Stomach (tissue), 9 donors: ENCODE measurements around the gene NAV3. TPM values are rescaled to one million over a fixed set of nuclear protein-coding genes. Genes with fewer than 3 reads are reported as not detected.

Source experiments
- DNase-seq, 2 donors: peaks; one replicate each; pipeline versions ENCODE4 v3.0.0 to v3.0.0-alpha.2; 2013 to 2019
- H3K27ac ChIP-seq, 5 donors: fragments of 200-600 bp in 4 of 5; sonication (generic) in 4 of 5; one replicate each; pipeline ENCODE4 v1.5.1; 2013 to 2019; ENCODE audit warnings: mild to moderate bottlenecking in 1 of 5, moderate library complexity in 1 of 5
- H3K27me3 ChIP-seq, 3 donors: fragments of 200-600 bp; sonication (generic); one replicate each; pipeline ENCODE4 v1.5.1; 2017 to 2019; ENCODE audit warnings: mixed run types in 1 of 3
- H3K36me3 ChIP-seq, 4 donors: fragments of 200-600 bp; sonication (generic); 1 replicate in 3 of 4; 2 replicates in 1 of 4; pipeline ENCODE4 v1.5.1; 2016 to 2019
- H3K4me1 ChIP-seq, 4 donors: fragments of 200-600 bp; sonication (generic); one replicate each; pipeline ENCODE4 v1.5.1; 2016 to 2019
- H3K4me3 ChIP-seq, 4 donors: fragments of 200-600 bp; sonication (generic) in 3 of 4; one replicate each; pipeline ENCODE4 v1.5.1; 2016 to 2019; ENCODE audit warnings: mild to moderate bottlenecking in 1 of 4
- H3K9me3 ChIP-seq, 4 donors: fragments of 200-600 bp; sonication (generic); one replicate each; pipeline ENCODE4 v1.5.1; 2016 to 2019
- EP300 ChIP-seq: sonication (generic); formaldehyde crosslinking; IDR thresholded peaks from one replicate; pipeline ENCODE4 v1.6.1; 2017; ENCODE audit warnings: antibody characterized with exemption
- POLR2A ChIP-seq, 4 donors: fragments of 450-650 bp; IDR thresholded peaks; one replicate each; pipeline ENCODE4 v1.6.1; 2016; ENCODE audit warnings: antibody characterized with exemption in 4 of 4, control low read depth in 2 of 4, mild to moderate bottlenecking in 1 of 4, moderate library complexity in 1 of 4
- POLR2AphosphoS5 ChIP-seq, 3 donors: sonication (generic); formaldehyde crosslinking; IDR thresholded peaks; one replicate each; pipeline ENCODE4 v1.6.1; 2016; ENCODE audit warnings: antibody characterized with exemption in 3 of 3
- WGBS, 5 donors: extraction: QIAGEN DNeasy Blood & Tissue Kit in 3 of 5; methylation state at CpG; one replicate each; pipeline versions ENCODE4 v1.1.5 to v1.1.7; 2013 to 2018; 5-methylcytosine and 5-hydroxymethylcytosine counted together
- intact Hi-C: fragments of 100-400 bp; cut with DNase I; formaldehyde crosslinking; loops from one replicate; pipeline ENCODE4 v1.15.1; 2023; ENCODE audit warnings: low total_unique reads
- polyA plus RNA-seq, 3 donors: library from polyadenylated mRNA; stranded (reverse); fragments of 200-250 nt; gene quantifications; one replicate each; pipeline ENCODE4 v1.2.3, GENCODE V29; 2013
- total RNA-seq, 5 donors: library from RNA; depleted of rRNA; stranded (reverse); fragments of >200 nt; gene quantifications; one replicate each; pipeline versions ENCODE4 v1.1.0 to v1.2.3, GENCODE V29; 2014 to 2016
- TF ChIP-seq, protein P1 (sequence below), 7 experiments: fragments of 450-650 bp in 4 of 7; fragments of 200-600 bp in 3 of 7; sonication (generic) in 3 of 7; IDR thresholded peaks; one replicate each; pipeline ENCODE4 v1.5.1; 2016 to 2019; ENCODE audit warnings: antibody characterized with exemption in 7 of 7, control low read depth in 2 of 7, mild to moderate bottlenecking in 1 of 7
- donor health status: healthy with polysubstance abuse.
- donor health status: Bipolar disorder and iron deficiency.
- donor health status: healthy.

The NAV3 gene
- total and polyA plus RNA-seq, 8 donors: 0.15 to 18.9 (median 2.2) TPM

DNA sequence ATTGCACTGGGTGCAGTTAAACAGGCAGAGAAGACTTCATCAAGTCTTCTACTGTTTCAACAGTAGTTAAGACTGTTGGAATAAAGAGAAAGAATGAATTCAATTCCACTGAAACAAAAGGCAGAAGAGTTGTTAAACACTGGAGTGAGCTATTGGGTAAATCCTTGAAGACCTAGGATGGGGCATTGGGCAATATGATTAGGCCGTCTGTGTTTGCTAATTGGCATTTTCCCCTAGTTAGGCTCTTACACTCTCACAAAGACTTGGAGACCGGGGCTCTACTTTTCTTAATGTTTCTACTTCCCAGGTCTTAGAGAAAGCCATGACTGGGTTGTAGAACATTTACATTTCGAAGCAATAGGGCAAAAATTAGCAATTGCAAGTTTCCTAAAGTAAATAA lies 402.1 kb downstream of the NAV3 start:
- no peaks in the 10 kb centered on the region for H3K4me1 ChIP-seq
- peaks cover 0 to 2% (median 0%) of the 10 kb centered on the region in 4 donors for H3K9me3 ChIP-seq
- TF ChIP-seq, protein P1, sequence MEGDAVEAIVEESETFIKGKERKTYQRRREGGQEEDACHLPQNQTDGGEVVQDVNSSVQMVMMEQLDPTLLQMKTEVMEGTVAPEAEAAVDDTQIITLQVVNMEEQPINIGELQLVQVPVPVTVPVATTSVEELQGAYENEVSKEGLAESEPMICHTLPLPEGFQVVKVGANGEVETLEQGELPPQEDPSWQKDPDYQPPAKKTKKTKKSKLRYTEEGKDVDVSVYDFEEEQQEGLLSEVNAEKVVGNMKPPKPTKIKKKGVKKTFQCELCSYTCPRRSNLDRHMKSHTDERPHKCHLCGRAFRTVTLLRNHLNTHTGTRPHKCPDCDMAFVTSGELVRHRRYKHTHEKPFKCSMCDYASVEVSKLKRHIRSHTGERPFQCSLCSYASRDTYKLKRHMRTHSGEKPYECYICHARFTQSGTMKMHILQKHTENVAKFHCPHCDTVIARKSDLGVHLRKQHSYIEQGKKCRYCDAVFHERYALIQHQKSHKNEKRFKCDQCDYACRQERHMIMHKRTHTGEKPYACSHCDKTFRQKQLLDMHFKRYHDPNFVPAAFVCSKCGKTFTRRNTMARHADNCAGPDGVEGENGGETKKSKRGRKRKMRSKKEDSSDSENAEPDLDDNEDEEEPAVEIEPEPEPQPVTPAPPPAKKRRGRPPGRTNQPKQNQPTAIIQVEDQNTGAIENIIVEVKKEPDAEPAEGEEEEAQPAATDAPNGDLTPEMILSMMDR (IDR thresholded peaks at IDR 0.05): no peak
- TF ChIP-seq EP300: no peak
- no peak for TF ChIP-seq POLR2AphosphoS5 (IDR thresholded peaks at IDR 0.05)
- TF ChIP-seq POLR2A (IDR thresholded peaks at IDR 0.05): no peak
- intact Hi-C loops: no loop called here
- no peak overlapping the region for H3K27ac ChIP-seq
- no peaks in the 10 kb centered on the region for H3K27me3 ChIP-seq
- no peak for DNase-seq
- H3K4me3 ChIP-seq: no peak overlapping the region
- H3K36me3 ChIP-seq: no peaks in the 10 kb centered on the region
- 64 to 72% (median 70%) methylated on average over 3 of the region's 3 CpGs for WGBS, 5 donors

GRCh38 chr12:78236264-78236663 lies 405.6 kb downstream of the NAV3 start:
- H3K27me3 ChIP-seq: no peaks in the 10 kb centered on the region
- WGBS, 5 donors: 41 to 68% (median 54%) methylated on average over 1 of the region's 1 CpG
- H3K4me1 ChIP-seq: no peaks in the 10 kb centered on the region
- intact Hi-C loops: no loop called here
- no peaks in the 10 kb centered on the region for H3K36me3 ChIP-seq
- TF ChIP-seq POLR2A (IDR thresholded peaks at IDR 0.05) (no peak), EP300 (no peak), POLR2AphosphoS5 (IDR thresholded peaks at IDR 0.05) (no peak)
- TF ChIP-seq, protein P1 (IDR thresholded peaks at IDR 0.05): no peak
- H3K27ac ChIP-seq: no peak overlapping the region
- H3K4me3 ChIP-seq: no peak overlapping the region
- DNase-seq: no peak
- H3K9me3 ChIP-seq: no peaks in the 10 kb centered on the region

DNA sequence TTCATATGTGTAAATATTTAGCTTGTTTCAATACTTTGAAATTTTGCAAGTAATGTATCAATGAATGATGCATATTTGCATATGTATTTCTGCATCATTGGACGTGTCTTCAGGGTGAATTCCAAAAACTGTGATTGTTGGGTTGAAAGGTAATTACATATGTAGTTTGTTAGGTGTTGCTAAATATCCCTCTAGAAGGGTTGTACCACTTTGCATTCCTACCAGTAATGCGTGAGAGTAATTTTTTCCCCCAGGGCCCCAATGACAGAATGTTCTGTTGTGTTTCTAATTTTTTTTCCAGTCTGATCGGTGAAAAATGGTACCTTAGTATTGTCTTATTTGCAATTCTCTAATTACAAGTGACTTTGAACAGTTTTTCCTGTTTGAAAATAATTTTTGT lies 408.9 kb downstream of the NAV3 start:
- WGBS, 5 donors: 60 to 89% (median 69%) methylated on average over 3 of the region's 3 CpGs
- Histone ChIP-seq H3K4me1 (no peaks in the 10 kb centered on the region), H3K36me3 (no peaks in the 10 kb centered on the region), H3K9me3 (no peaks in the 10 kb centered on the region), H3K27ac (no peak overlapping the region), H3K4me3 (no peak overlapping the region), H3K27me3 (no peaks in the 10 kb centered on the region)
- TF ChIP-seq EP300 (no peak), POLR2AphosphoS5 (IDR thresholded peaks at IDR 0.05) (no peak), POLR2A (IDR thresholded peaks at IDR 0.05) (no peak)
- TF ChIP-seq, protein P1 (IDR thresholded peaks at IDR 0.05): no peak
- no peak for DNase-seq
- intact Hi-C loops: no loop called here

- Histone ChIP-seq H3K4me1 (no peaks in the 10 kb centered on the region), H3K4me3 (no peak overlapping the region), H3K9me3 (no peaks in the 10 kb centered on the region), H3K27me3 (no peaks in the 10 kb centered on the region), H3K27ac (no peak overlapping the region), H3K36me3 (no peaks in the 10 kb centered on the region)
- intact Hi-C loops: no loop called here
- no peak for DNase-seq
- TF ChIP-seq POLR2A (IDR thresholded peaks at IDR 0.05) (no peak), POLR2AphosphoS5 (IDR thresholded peaks at IDR 0.05) (no peak), EP300 (no peak)
- TF ChIP-seq, protein P1 (IDR thresholded peaks at IDR 0.05): no peak
- 35 to 43% (median 41%) methylated on average over 1 of the region's 1 CpG for WGBS, 5 donors
Measured at GRCh38 chr12:78240827-78241226, 410.1 kb downstream of the NAV3 start.
